NCI-H69 (cell line): ENCODE results near the gene CD300H.

Experiments
- DNase-seq: peaks from one replicate; lab custom pipeline; 2025; lab: John Stamatoyannopoulos, UW

CD300H gene

GRCh38 chr17:74549343-74549742 is 18.0 kb downstream of the CD300H start:
- no peak for DNase-seq

- no peak for DNase-seq
These were observed 19.6 kb downstream of the CD300H start for GRCh38 chr17:74547736-74548135.

GRCh38 chr17:74547264-74547663 is 20.0 kb downstream of the CD300H start:
- DNase-seq, result no peak

- DNase-seq, result no peak
These were observed 20.7 kb downstream of the CD300H start for GRCh38 chr17:74546586-74546985.

- DNase-seq, result no peak
These were observed 21.5 kb downstream of the CD300H start, which contains the start of gene CD300C for GRCh38 chr17:74545843-74546230. Gene CD300C, minus strand, starts transcription at chr17:74546115. Its CDS starts 333 bp downstream, at chr17:74545782.

- DNase-seq, result no peak
These were observed 22.1 kb downstream of the CD300H start for GRCh38 chr17:74544991-74545842.

GRCh38 chr17:74543891-74544760 is 23.2 kb downstream of the CD300H start:
- no peak for DNase-seq

GRCh38 chr17:74543406-74543805 is 23.9 kb downstream of the CD300H start:
- DNase-seq, result no peak

- DNase-seq, result no peak
These were observed 24.5 kb downstream of the CD300H start for GRCh38 chr17:74542727-74543383.

GRCh38 chr17:74542166-74542565 is 25.1 kb downstream of the CD300H start:
- DNase-seq, result no peak

GRCh38 chr17:74541176-74542111 is 25.9 kb downstream of the CD300H start:
- no peak for DNase-seq

- DNase-seq, result no peak
These were observed 28.0 kb downstream of the CD300H start for GRCh38 chr17:74539281-74539820.

GRCh38 chr17:74536890-74537289 is 30.4 kb downstream of the CD300H start:
- no peak for DNase-seq

GRCh38 chr17:74532115-74532514 is 35.2 kb downstream of the CD300H start:
- no peak for DNase-seq

GRCh38 chr17:74531231-74531761 is 36.0 kb downstream of the CD300H start, which contains the start of gene CD300LB:
Gene CD300LB, minus strand, starts transcription at chr17:74531475. Its CDS starts 125 bp downstream, at chr17:74531350.
- no peak for DNase-seq

GRCh38 chr17:74530831-74531150 is 36.5 kb downstream of the CD300H start:
- DNase-seq, result no peak

GRCh38 chr17:74529243-74529642 is 38.1 kb downstream of the CD300H start:
- no peak for DNase-seq

GRCh38 chr17:74528491-74529199 is 38.7 kb downstream of the CD300H start:
- DNase-seq, result no peak

GRCh38 chr17:74527756-74528155 is 39.6 kb downstream of the CD300H start:
- no peak for DNase-seq

- DNase-seq, result no peak
These were observed 40.2 kb downstream of the CD300H start for GRCh38 chr17:74527081-74527480.
